ENCODE data around the gene TSSC4.

TSSC4 gene

GRCh38 chr11:2377511-2378443 lies 22.8 kb upstream of the TSSC4 start:
- DNase-seq (ENCODE audit: low read depth), result no peak
- H3K4me3 ChIP-seq (ENCODE audit: low read length), result peak overlapping the region; percentile 86
- TF ChIP-seq CTCF (conservative IDR thresholded peaks at IDR 0.05; ENCODE audit: low read depth, low read length), result no peak

GRCh38 chr11:2378527-2379210 lies 21.9 kb upstream of the TSSC4 start:
- no peak for TF ChIP-seq CTCF (conservative IDR thresholded peaks at IDR 0.05; ENCODE audit: low read depth, low read length)
- no peak for DNase-seq (ENCODE audit: low read depth)
- peak overlapping the region; percentile 86 for H3K4me3 ChIP-seq (ENCODE audit: low read length)

GRCh38 chr11:2379466-2380174 lies 20.9 kb upstream of the TSSC4 start:
- TF ChIP-seq CTCF (conservative IDR thresholded peaks at IDR 0.05; ENCODE audit: low read depth, low read length), result no peak
- no peak for DNase-seq (ENCODE audit: low read depth)
- peak overlapping the region; percentile 9 for H3K4me3 ChIP-seq (ENCODE audit: low read length)

- H3K4me3 ChIP-seq (ENCODE audit: low read length), result no peak overlapping the region
- no peak for DNase-seq (ENCODE audit: low read depth)
- no peak for TF ChIP-seq CTCF (conservative IDR thresholded peaks at IDR 0.05; ENCODE audit: low read depth, low read length)
Observed at GRCh38 chr11:2380396-2380795, 20.2 kb upstream of the TSSC4 start.

- no peak for DNase-seq (ENCODE audit: low read depth)
- no peak for TF ChIP-seq CTCF (conservative IDR thresholded peaks at IDR 0.05; ENCODE audit: low read depth, low read length)
- H3K4me3 ChIP-seq (ENCODE audit: low read length), result no peak overlapping the region
Observed at GRCh38 chr11:2380807-2381350, 19.7 kb upstream of the TSSC4 start.

GRCh38 chr11:2381494-2382128 lies 18.9 kb upstream of the TSSC4 start:
- no peak for TF ChIP-seq CTCF (conservative IDR thresholded peaks at IDR 0.05; ENCODE audit: low read depth, low read length)
- no peak overlapping the region for H3K4me3 ChIP-seq (ENCODE audit: low read length)
- no peak for DNase-seq (ENCODE audit: low read depth)

Measured in retinal pigment epithelial cell (primary cell).